ENCODE results near the gene LIMCH1.
"Not testable (repeated sequence)": the region's sequence is repeated elsewhere in the genome, so short reads cannot be mapped to it uniquely, and the experiment has no call there.

The LIMCH1 gene, protein sequence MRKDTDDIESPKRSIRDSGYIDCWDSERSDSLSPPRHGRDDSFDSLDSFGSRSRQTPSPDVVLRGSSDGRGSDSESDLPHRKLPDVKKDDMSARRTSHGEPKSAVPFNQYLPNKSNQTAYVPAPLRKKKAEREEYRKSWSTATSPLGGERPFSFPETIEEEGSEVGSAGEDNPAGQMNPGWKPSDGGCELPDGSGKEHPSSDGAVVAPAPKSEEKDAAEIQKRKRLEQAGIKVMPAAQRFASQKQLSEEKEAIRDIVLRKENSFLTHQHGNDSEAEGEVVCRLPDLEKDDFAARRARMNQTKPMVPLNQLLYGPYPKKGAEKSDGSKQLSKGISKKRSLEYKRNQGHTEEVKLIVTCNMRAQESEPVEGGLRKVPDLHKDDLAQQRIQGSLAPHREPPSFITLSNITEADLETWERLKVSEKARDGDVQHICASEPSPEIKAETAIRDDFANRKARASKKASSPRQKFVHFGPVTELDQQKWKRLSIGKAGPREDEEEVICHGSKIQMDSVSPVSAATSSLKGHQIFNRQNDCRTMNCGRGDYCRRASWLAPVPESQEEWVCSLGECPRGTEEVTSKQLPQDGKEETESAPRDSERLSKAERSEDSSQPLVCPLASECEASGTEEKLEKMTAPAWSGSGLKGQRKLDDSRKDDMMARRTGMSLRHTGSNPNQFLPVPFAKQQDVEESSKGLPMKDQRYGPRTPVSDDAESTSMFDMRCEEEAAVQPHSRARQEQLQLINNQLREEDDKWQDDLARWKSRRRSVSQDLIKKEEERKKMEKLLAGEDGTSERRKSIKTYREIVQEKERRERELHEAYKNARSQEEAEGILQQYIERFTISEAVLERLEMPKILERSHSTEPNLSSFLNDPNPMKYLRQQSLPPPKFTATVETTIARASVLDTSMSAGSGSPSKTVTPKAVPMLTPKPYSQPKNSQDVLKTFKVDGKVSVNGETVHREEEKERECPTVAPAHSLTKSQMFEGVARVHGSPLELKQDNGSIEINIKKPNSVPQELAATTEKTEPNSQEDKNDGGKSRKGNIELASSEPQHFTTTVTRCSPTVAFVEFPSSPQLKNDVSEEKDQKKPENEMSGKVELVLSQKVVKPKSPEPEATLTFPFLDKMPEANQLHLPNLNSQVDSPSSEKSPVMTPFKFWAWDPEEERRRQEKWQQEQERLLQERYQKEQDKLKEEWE (N-terminal part only)

GRCh38 chr4:41538017-41538733 lies at the start of gene LIMCH1:
LIMCH1 (plus strand) TSS chr4:41538157; CDS start chr4:41605996, 67,839 bp downstream.
- DNase-seq = no peak

- DNase-seq = not testable (repeated sequence)
Measured at GRCh38 chr4:41491081-41491576, 46.8 kb upstream of the LIMCH1 start.

DNA sequence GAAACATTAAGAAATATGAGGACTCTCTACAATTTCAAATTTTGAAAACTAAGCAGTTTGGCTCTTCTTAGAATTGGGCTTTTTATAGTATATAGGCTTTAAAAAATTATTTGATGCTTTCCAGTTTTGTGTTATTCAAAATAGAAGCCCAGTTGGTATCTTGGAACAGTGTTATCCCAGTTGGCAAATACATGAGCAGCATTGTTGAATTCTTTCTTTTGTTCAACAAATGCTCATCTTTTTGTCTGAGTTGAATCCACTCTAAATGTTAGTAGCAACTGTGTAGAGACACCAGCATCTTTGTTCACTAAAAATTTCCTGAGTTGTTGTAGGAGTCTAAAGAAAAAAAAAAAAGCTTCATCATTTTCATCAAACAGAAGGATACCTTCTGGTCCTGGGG lies 41.0 kb upstream of the LIMCH1 start:
- no peak for DNase-seq

- no peak for DNase-seq
Measured at GRCh38 chr4:41498177-41498576, 39.8 kb upstream of the LIMCH1 start.

DNA sequence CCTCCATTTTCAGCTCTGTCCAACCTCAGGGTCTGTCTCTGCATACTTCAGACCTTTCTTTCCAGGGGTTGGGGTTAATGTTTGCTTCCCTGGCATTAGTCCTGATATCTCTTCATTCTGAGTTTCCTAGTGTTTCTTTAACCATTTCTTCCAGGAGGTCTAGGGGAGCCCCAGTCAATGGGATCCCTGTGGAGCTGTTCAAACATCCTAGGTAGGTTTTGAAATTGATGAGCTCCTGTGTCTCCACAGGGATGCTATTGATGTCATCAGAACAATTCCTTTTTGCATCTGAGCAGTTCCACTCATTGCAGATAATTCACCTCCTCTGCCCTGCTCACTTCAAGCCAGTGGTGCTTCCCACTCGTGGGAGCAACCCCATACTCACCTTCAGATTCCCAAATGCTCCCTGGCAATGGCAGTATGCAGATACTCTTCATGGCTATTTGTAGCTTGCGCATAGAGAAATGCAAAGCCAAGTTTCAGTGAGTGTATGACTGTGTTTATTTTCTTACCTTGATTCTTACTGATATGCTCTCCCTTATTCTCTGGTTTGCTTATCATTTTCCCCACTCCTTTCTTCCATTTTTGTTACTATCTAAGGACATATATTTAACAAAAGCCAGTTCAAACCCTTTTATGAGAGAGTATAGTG lies 33.7 kb upstream of the LIMCH1 start:
- no peak for DNase-seq

GRCh38 chr4:41505161-41505661 lies 32.7 kb upstream of the LIMCH1 start:
- peak; percentile 83 for DNase-seq

GRCh38 chr4:41506130-41506529 lies 31.8 kb upstream of the LIMCH1 start:
- DNase-seq = no peak

- no peak for DNase-seq
Measured at GRCh38 chr4:41507291-41507947, 30.5 kb upstream of the LIMCH1 start.

DNA sequence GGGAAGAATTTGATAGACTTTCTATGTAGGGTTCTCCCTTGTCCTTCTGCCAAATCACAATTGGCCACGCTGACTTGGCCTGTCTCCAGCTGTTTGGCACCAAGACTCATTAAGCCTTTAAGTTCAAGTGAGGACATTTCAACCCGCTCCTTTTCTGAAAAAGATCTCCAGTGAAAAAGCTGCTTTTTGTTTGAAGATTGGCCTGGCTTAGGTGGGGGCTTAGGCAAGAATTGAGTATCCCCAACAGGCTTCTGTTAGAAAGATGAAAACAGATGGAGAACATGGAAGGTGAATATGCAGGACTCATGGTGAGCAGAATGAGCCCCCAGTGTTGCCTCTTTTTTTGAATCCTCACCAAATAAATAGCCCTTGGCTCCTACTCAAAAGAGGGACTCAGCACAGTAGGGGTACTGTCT lies 28.5 kb upstream of the LIMCH1 start:
- DNase-seq = peak; percentile 21

DNA sequence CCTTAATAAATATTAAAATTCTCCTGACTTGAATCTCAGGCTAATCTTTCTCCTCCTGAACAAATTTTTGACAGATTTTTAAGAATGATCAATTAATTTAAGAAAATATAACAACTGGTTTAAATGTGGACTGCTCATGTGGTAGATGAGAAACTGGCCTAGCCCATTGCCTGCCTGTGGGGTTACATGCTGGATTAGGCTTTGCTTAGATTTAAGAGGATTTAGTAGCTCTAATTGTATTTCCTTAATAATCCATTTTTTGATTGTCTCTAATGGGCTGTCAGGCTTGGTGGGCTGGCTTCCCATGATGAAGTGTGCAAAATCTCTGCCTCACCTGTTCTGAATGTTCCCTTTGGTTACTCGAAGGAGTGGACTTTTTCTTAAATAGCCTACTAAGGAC lies 27.8 kb upstream of the LIMCH1 start:
- no peak for DNase-seq

DNA sequence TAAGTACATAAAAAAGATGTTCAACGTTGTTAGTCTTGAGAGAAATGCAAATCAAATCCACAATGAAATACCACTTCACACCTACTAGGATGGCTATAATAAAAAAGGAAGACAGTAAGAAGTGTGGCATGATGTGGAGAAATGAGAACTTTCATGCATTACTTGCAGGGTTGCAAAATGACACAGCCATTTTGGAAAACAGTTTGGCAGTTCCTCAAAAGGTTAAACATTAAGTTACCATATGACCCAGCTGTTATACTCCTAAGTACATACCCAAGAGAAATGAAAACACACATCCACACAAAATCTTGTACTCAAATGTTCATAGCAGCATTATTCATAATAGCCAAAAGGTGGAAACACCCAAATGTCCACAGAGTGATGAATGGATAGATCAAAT lies 25.8 kb upstream of the LIMCH1 start:
- no peak for DNase-seq

- no peak for DNase-seq
Measured at GRCh38 chr4:41512596-41512995, 25.4 kb upstream of the LIMCH1 start.

DNA sequence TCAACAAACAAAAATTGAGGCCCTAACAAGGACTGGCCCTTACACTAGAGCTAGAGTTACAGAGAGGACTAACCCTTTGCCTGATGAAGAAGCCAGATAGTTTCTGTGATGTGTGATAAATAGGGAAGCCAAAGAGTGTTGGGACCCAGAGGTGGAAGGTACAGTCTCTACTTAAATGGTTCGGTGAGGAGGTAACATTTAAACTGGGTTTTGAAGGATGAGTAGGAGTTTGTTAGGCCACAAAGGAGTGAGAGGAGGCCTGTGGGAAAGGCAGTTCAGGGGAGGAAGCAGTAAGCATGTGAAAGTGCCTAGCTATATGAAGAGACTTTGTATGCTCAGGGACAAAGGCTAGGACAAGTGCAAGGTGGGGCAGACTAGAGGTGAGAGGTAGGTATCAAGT lies 23.8 kb upstream of the LIMCH1 start:
- no peak for DNase-seq

- DNase-seq = no peak
Measured at GRCh38 chr4:41514766-41515481, 23.0 kb upstream of the LIMCH1 start.

GRCh38 chr4:41517121-41517520 lies 20.8 kb upstream of the LIMCH1 start:
- DNase-seq = no peak

DNA sequence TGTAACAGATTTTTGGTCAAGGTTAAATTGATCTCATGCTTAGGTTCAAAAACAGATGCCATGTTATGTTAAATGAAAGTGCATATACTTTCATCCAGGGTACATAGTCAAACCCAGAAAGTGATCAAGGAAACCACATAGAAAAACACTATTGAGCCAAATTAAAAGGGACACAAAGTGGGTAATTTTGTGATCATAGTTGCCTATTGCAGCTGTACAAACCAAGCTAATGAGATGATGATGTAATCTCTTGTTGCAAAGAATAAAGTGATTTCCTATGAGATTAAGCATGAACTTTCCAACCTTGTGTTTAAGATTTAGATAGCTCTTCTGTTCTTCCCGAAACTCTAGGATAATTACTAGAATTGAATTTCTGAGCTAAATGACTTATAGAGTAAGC lies 20.2 kb upstream of the LIMCH1 start:
- DNase-seq = no peak

- no peak for DNase-seq
Measured at GRCh38 chr4:41524425-41524824, 13.5 kb upstream of the LIMCH1 start.

DNA sequence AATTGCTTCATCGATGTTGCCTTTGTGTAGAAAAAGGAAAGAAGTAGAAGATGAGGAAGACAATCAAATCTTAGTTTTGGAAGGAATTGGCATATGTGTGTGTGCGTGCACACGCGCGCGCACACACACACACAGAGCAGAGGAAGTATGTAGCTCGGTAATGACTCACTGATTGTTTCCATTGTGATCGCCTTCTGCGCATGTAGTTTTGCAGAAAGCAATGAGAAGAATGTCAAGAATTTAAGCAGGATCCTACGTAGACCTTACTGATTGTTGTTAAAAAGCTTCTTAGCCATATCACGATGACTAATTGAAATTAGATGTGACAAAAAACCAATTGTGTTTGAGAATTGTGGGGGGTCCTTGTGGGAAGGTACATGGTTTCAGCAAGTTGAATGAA lies 12.8 kb upstream of the LIMCH1 start:
- DNase-seq = no peak

- no peak for DNase-seq
Measured at GRCh38 chr4:41526628-41527027, 11.3 kb upstream of the LIMCH1 start.

- no peak for DNase-seq
Measured at GRCh38 chr4:41528512-41529205, 9.3 kb upstream of the LIMCH1 start.
